HG02938 (cell line): ENCODE measurements around the gene NCSTN.
"Not testable (repeated sequence)": the region's sequence is repeated elsewhere in the genome, so short reads cannot be mapped to it uniquely, and the experiment has no call there.

Experiments
- ATAC-seq: cut with Tn5 transposase; IDR thresholded peaks from one replicate; pipeline ENCODE4 v1.9.1; 2021; ENCODE audit warnings: mild to moderate bottlenecking, moderate library complexity; ENCODE audit not compliant: unreplicated experiment

The NCSTN gene

GRCh38 chr1:160369087-160369486, 25.9 kb downstream of the NCSTN start:
- ATAC-seq: no peak

DNA sequence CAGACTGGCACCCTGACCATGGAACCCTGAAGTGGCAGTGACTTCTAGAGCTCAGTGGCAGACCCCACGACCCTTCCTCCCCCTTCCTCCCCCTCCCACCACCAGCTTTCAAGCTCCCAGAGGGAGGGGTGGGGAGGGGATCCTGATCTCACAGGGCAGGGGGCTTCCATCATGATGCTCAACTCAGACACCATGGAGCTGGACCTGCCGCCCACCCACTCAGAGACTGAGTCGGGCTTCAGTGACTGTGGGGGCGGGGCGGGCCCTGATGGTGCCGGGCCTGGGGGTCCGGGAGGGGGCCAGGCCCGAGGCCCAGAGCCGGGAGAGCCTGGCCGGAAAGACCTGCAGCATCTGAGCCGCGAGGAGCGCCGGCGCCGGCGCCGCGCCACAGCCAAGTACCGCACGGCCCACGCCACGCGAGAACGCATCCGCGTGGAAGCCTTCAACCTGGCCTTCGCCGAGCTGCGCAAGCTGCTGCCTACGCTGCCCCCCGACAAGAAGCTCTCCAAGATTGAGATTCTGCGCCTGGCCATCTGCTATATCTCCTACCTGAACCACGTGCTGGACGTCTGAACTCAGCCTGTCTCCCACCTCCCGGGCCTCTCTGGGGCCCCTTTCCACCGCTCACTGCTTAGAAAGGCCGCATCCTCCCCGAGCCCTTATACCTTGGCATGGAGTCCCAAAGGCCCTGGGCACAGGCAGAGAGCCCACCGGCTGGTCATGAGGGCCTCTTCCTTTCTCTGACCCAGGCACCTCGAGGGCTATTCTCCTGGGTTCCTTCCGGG, 27.6 kb downstream of the NCSTN start:
- no peak for ATAC-seq

- ATAC-seq: no peak
Measured at GRCh38 chr1:160371346-160371631, 28.1 kb downstream of the NCSTN start.

GRCh38 chr1:160371756-160372155, 28.6 kb downstream of the NCSTN start:
- no peak for ATAC-seq

- ATAC-seq: no peak
Measured at GRCh38 chr1:160373696-160374095, 30.5 kb downstream of the NCSTN start.

GRCh38 chr1:160374306-160375110, 31.3 kb downstream of the NCSTN start:
- ATAC-seq: no peak

- ATAC-seq: no peak
Measured at GRCh38 chr1:160375788-160376524, 32.8 kb downstream of the NCSTN start.

DNA sequence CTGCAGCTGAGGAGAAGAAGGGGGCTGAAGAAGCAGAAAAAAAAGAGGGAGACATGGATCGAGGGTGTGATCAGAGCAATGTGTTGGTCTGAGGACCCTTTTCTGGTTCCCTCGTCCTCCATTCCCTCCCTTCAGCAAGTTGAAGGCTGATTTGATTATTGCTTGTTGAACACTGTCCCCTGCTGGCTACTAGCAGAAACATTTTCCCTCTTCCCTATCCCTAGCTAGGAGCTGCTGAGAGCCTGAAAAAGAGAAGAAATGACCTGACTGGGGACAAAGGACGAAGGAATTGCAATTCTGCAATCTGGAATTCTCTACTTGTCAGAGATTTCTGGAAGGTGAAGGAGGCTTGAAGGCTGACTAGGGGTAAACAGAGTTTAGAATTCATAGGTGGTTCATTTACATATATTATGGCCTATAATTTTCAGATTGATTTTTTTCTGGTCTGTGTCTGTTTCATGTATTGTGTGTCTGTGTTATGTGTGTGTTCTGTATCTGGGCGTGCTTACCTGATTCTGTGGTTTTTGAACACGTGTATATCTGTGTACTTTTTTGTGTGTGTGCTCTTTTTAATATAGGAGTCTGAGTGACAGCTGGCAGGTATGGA, 33.4 kb downstream of the NCSTN start:
- no peak for ATAC-seq

GRCh38 chr1:160377585-160378206, 34.5 kb downstream of the NCSTN start:
- ATAC-seq: no peak

- ATAC-seq: not testable (repeated sequence)
Measured at GRCh38 chr1:160384812-160385211, 41.6 kb downstream of the NCSTN start.

GRCh38 chr1:160388406-160388805, 45.2 kb downstream of the NCSTN start:
- ATAC-seq: not testable (repeated sequence)

GRCh38 chr1:160394673-160395072, 51.5 kb downstream of the NCSTN start:
- no peak for ATAC-seq

GRCh38 chr1:160397651-160398050, 54.5 kb downstream of the NCSTN start:
- no peak for ATAC-seq

DNA sequence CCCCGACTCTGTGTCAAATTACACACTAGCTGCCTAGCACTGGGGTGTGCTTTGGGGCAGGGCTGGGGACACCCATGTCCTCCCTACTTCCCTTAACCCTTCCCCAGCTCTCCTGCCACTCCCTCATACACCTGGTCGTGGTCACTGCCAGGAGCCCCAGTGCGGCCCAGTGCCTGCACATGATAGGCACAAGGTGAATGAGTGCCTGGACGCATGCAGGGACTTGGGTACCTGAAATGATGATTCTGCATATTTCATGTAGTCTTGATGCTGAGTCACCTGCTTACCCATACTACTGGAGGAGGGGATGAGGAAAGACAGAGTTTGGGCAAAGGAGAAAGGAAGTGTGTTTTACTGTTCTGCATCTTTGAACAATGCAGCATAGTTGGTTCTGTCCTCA, 55.6 kb downstream of the NCSTN start:
- ATAC-seq: no peak

DNA sequence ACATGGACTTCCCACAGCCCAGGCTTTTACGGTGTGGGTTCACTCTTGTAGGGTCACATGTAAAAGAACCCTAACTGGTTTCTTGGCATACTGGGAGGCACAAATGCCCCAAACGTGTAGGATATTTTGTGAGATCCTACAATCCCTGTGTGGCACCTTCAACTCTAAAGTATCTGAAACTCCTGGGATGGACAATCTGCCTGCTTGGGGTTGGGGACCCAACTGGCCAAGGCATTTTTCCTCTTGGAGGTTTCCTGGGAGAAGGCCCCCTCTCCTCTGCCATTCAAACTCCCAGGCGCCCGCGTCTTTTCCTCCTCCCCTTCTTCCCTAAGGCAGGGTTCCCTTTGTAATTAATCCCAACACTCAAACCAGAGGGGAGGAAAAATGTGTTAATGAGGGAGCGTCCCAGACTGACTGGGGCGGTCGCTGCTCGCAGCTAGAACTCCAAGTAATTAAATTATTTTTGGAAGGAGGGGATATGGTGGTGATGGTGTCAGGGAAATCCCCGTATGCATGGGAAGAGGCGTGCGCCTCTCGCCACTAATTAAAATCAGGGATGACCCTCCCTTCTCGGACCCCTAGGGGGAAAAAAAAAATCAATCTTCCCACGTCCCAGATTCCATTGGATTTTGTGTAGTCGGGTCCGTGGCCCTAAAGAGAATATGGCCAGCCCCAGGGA, 56.5 kb downstream of the NCSTN start:
- ATAC-seq: no peak

- ATAC-seq: no peak
Measured at GRCh38 chr1:160400223-160400645, 57.1 kb downstream of the NCSTN start, which contains the start of gene VANGL2. TSS of gene VANGL2 (plus strand) at chr1:160400564. CDS start at chr1:160415838, 15,274 bp downstream.

DNA sequence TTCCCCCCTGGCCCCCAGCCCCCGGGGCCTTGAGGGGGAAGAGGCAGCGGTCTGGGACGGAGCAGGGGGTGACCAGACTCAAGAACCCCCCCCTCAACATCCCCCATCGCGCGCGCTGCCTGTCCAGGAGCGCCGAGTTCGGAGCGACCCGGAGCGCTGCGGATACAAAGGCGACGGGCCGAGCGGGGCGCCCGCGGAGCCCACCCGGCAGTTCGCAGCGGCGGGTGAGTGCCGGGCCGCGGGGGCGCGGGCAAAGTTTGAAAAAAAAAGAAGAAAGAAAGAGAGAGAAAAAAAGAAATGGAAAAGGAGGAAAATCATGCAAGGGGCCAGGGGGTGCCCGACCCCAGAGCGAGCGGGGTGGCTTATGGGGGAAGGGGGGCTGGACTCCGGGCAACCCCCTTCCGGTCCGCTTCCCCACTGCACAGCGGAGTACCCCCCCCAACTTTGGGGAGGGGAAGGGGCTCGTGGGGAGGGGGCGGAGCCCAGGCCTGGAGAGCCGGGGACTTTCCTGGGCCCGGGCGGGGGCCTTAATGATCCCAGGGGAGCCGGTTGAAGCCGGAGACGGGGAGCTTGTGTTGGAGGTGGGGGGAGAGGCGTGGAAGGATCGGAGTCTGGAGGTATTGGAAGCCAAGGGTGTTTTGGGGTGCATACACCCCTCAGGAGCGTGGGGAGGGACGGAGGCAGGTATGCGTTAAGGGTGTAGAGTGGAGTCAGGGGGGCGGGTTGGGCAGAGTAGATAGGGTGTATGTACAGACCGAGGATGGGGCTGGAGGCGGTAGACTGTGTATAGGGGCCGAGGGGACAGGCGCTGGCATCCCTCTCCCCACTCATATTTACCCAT, 57.7 kb downstream of the NCSTN start:
- no peak for ATAC-seq

GRCh38 chr1:160401487-160401805, 58.3 kb downstream of the NCSTN start:
- ATAC-seq: no peak

DNA sequence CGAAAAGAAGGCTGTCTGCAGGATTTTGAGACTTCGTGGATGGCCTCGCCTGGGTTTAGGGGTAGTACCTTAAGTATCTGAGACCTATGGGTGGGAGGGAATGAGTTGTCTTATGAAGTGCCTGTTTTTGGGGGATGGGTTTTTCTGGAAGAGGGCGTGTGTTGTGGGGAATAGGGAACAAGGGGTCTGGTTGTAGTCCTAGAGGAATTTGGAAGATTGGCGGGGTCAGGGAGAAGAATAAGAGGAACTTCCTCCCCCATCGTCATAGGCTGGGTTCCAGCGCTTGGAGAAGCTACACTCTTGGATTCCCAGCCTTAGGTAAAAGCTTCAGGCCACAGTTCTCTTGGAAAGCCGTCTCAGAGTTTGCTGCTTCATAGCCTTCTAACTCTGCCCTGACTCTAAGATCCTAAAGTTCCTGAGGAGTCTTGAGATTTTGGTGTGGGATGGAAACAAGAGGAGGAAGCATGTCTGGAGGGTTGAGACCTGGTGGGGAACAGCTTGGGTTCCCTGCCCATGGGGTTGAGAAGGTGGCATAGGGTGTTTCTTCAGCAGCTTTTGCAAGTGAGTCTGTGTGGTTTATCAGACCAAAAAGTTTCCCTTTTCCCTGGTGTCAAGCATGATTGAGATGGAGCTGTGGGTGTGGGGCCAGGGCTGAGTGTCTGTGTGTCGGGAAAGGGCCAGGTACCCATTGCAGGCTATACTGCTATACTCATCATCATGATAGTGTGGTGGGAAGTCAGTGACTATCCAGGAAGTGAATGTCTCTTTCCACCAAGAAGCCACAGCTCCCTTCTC, 59.0 kb downstream of the NCSTN start:
- ATAC-seq: no peak
